GM12891 (cell line): ENCODE measurements around the gene RBM3.

ENCODE experiments used
- DNase-seq: peaks from one replicate; pipeline ENCODE4 v3.0.0; 2011; ENCODE audit warnings: low spot score; ENCODE audit not compliant: insufficient read length
- FAIRE-seq: peaks from 2 replicates; lab custom pipeline; 2011; peaks lifted over from hg19 to GRCh38; lab: Jason Lieb, UNC
- PAX5 ChIP-seq: IDR thresholded peaks from 2 replicates; pipeline ENCODE4 v1.6.1; 2011; ENCODE audit warnings: low read length, moderate library complexity, mild to moderate bottlenecking; ENCODE audit not compliant: insufficient read depth, severe bottlenecking
- POLR2A ChIP-seq: IDR thresholded peaks from 2 replicates; pipeline ENCODE4 v1.6.1; 2011; ENCODE audit warnings: low read depth, low read length, control low read depth
- POLR2AphosphoS5 ChIP-seq: IDR thresholded peaks from 2 replicates; pipeline ENCODE4 v1.6.1; 2011; ENCODE audit warnings: low read depth, low read length, control low read depth
- POU2F2 ChIP-seq: IDR thresholded peaks from 2 replicates; pipeline ENCODE4 v1.6.1; 2011; ENCODE audit warnings: low read depth, mild to moderate bottlenecking, control low read depth, low read length, moderate library complexity
- SPI1 ChIP-seq: IDR thresholded peaks from 2 replicates; pipeline ENCODE4 v1.6.1; 2011; ENCODE audit warnings: low read depth, low read length, control low read depth
- TAF1 ChIP-seq: IDR thresholded peaks from 2 replicates; pipeline ENCODE4 v1.6.1; 2011; ENCODE audit warnings: low read depth, low read length, control low read depth

Gene RBM3

GRCh38 chrX:48573690-48574269, 504 bp upstream of the RBM3 start:
- FAIRE-seq = no peak
- TF ChIP-seq POLR2A (peak; percentile 38; the same call in 1 of the 2 replicates), PAX5 (no peak)
- DNase-seq = no peak

- DNase-seq (no peak), FAIRE-seq (peak; percentile 41)
- no peak for TF ChIP-seq POU2F2
- TF ChIP-seq POLR2A = no peak
- no peak for TF ChIP-seq POLR2AphosphoS5
- TF ChIP-seq SPI1 = no peak
- no peak for TF ChIP-seq PAX5
- TF ChIP-seq TAF1 = no peak
Measured at GRCh38 chrX:48575642-48576041, 1.4 kb downstream of the RBM3 start.

DNA sequence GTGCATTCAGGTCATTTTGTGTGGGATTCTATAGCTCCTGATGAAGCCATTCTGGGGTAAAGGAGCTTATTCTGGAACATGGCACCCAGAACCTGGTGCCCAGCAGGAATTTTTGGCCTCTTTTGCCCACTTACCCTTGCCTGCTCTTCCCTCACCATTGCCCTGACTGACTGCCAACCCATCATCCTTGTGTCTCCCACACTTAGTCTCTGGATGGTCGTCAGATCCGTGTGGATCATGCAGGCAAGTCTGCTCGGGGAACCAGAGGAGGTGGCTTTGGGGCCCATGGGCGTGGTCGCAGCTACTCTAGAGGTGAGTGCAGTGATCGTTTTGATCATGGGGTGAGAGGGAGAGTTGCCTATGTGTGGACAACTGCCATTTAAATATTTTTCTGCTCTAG, 1.8 kb downstream of the RBM3 start:
- TF ChIP-seq POLR2A (peak; percentile 54; the same call in 1 of the 2 replicates), SPI1 (no peak), POLR2AphosphoS5 (peak; percentile 65; the same call in 1 of the 2 replicates)
- FAIRE-seq (peak; percentile 38), DNase-seq (no peak)

- DNase-seq (no peak), FAIRE-seq (peak; percentile 59)
- TF ChIP-seq POLR2A (peak; percentile 24), TAF1 (no peak), POLR2AphosphoS5 (peak; percentile 49; the same call in 1 of the 2 replicates), PAX5 (no peak), POU2F2 (no peak), SPI1 (no peak)
Measured at GRCh38 chrX:48578661-48579128, 4.4 kb downstream of the RBM3 start.

DNA sequence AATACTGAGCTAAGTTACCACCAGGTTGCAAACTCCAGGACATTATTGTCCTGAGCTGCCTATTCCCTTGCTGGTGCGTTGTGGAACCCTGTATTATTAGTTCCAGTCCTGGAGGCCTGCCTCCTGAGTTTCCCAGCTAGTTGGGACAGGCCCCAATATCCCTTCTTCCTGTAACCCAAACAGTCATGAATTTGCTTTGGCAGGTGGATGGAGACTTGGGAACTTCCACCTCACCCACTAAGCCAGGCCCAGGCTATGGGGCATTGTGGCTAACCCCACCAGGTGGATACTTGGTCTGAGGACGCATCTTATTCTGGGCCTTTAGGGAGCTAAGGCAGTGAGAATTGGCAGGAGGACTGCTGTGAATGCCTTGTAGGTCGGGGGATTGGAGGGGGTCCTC, 5.0 kb downstream of the RBM3 start:
- DNase-seq = no peak
- no peak for FAIRE-seq

DNA sequence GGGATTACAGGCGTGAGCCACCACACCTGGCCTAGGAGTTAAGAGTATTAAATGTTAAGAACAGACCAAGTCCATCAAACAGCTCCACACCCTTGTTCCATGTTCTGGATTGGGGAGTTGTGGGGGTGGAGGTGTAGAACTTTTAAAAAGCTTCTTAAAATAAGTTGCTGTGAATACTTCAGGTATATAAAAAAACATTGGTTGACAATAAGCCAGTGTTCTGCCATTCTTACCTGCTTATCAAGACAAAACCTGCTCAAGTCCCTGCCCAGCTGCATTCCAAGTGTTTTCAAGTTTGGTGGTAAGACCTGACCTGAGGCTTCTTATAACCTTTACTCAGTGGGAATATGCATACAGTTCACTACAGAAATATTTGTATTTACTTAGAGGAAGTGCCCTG, 6.4 kb downstream of the RBM3 start:
- DNase-seq = no peak
- FAIRE-seq = no peak
- TF ChIP-seq PAX5 (no peak), POLR2AphosphoS5 (no peak), TAF1 (no peak), POLR2A (no peak)

More for the DNA sequence above, 5.0 kb downstream of the RBM3 start:
- TF ChIP-seq POU2F2 = peak; percentile 60; the same call in 1 of the 2 replicates
- TF ChIP-seq TAF1 = no peak
- TF ChIP-seq POLR2AphosphoS5 = peak; percentile 25; the same call in 1 of the 2 replicates
- no peak for TF ChIP-seq POLR2A
- TF ChIP-seq PAX5 = no peak
- TF ChIP-seq SPI1 = no peak

DNA sequence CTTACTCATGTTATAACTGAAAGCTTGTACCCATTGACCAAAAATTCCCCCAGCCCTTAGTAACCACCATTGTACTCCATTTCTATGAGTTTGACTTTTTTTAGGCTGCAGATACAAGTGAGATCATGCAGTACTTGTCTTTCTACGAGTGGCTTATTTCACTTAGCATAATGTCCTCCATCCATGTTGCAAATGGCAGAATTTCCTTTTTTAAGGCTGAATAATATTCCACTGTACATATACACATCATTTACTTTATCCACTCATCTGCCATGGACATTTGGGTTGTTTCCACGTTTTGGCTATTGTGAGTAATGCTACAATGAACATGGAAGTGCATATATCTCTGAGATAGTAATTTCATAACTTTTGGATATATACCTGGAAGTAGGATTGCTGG, 10.4 kb downstream of the RBM3 start:
- TF ChIP-seq POLR2AphosphoS5 = no peak
- no peak for TF ChIP-seq SPI1
- no peak for TF ChIP-seq TAF1
- no peak for TF ChIP-seq POLR2A
- TF ChIP-seq POU2F2 = no peak
- no peak for TF ChIP-seq PAX5
- FAIRE-seq = no peak
- DNase-seq = no peak

GRCh38 chrX:48589482-48590162, 15.3 kb downstream of the RBM3 start:
- FAIRE-seq (no peak), DNase-seq (no peak)
- TF ChIP-seq SPI1 (no peak), POU2F2 (no peak)

DNA sequence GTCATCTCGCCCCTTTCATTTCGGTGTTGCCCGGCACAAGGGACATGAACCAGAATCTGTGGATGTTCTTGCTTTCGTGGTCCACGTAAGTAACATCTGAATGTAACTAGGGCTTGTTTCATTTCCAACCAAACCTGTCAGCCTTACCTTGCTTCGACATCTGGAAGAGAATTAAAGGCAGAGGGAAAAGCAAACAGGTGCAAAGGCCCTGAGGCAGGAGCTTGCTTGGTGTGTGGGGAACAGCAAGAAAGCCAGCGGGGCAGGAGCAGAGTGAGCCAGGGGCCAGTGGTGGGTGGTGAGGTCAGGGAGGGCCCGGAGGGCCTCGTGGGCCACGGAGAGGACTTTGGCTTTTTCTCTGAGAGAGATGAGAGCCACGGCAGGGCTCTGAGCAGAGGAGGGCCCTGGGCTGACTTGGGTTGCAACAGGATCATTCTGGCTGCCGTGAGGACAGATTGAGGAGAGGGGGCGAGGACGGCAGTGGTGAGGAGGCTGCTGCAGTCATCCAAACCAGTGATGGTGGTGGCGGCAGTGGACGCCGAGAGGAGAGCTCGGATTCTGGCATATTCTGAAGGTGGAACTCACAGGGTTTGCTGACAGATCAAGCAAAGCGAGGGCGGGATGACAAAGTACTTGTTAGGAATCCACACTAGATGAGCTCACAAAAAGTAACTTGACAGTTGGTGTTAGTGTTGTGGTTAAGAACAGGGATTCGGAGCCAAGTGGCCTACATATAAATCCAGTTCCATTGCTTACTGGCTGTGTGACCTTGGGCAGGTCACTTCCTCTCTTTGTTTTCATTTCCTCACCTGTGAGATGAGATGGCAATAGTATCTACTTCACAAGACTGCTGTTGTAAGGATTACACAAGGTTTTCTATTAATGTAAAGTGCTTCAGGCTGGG, 16.2 kb downstream of the RBM3 start:
- TF ChIP-seq TAF1 (no peak), SPI1 (peak; percentile 36; the same call in 1 of the 2 replicates)
- FAIRE-seq (no peak), DNase-seq (no peak)

DNA sequence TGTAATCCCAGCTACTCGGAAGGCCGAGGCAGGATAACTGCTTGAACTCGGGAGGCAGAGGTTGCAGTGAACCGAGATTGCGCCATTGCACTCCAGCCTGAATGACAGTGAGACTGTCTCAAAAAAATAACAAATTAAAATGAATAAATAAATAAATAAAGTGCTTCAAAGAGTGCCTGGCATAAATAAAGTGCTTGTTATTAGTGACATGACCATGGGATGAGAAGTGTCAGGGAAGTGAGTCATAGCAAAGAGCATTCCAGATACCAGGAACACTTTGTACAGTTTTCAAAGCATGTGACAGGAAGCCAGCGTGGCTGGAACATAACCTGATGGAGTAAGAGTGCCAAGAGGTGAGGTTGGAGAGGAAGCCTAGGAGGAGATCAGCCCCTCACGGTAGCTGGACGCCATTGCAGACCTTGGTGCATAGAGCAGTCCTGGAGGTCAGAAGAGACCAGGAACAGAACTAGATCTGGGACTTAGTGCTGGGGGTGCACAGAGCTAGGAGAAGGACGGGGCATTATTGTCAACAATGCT, 17.0 kb downstream of the RBM3 start:
- TF ChIP-seq POLR2AphosphoS5 (no peak), POU2F2 (no peak), TAF1 (no peak), PAX5 (no peak), POLR2A (no peak), SPI1 (no peak)
- no peak for FAIRE-seq
- no peak for DNase-seq
